RWPE2 (cell line): ENCODE measurements around the gene TEDDM1.

Experiments used
- ATAC-seq: fragments of 200-7000 bp; cut with Tn5 transposase; 3 replicates; pipeline ENCODE4 v1.9.1; 2021; ENCODE audit warnings: low read depth
- DNase-seq: peaks from one replicate; pipeline ENCODE4 v3.0.0-alpha.2; 2020; ENCODE audit warnings: low spot score
- H3K27ac ChIP-seq: fragments of 450-650 bp; 2 replicates; pipeline ENCODE4 v1.5.1; 2017; ENCODE audit warnings: mild to moderate bottlenecking; ENCODE audit not compliant: poor library complexity, severe bottlenecking
- H3K27me3 ChIP-seq: fragments of 250-450 bp; sonication (Bioruptor Pico); 2 replicates; pipeline ENCODE4 v1.5.1; 2021; ENCODE audit warnings: mild to moderate bottlenecking, moderate library complexity; ENCODE audit not compliant: insufficient read depth, poor library complexity, severe bottlenecking
- H3K36me3 ChIP-seq: fragments of 250-450 bp; sonication (Bioruptor Pico); 2 replicates; pipeline ENCODE4 v1.5.1; 2020; ENCODE audit warnings: low read depth, mild to moderate bottlenecking, moderate library complexity
- H3K4me1 ChIP-seq: fragments of 250-450 bp; sonication (Bioruptor Pico); 2 replicates; pipeline ENCODE4 v1.5.1; 2021; ENCODE audit warnings: mild to moderate bottlenecking, moderate library complexity; ENCODE audit not compliant: insufficient read depth, poor library complexity, severe bottlenecking
- H3K4me3 ChIP-seq: fragments of 250-450 bp; sonication (Bioruptor Pico); 2 replicates; pipeline ENCODE4 v1.5.1; 2021; ENCODE audit warnings: mild to moderate bottlenecking, moderate library complexity; ENCODE audit not compliant: severe bottlenecking
- H3K9me3 ChIP-seq: fragments of 250-450 bp; sonication (Bioruptor Pico); 2 replicates; pipeline ENCODE4 v1.5.1; 2021; ENCODE audit warnings: mild to moderate bottlenecking, moderate library complexity; ENCODE audit not compliant: severe bottlenecking
- CTCF ChIP-seq: fragments of 450-650 bp; IDR thresholded peaks from one replicate; pipeline ENCODE4 v1.5.1; 2017; ENCODE audit warnings: mild to moderate bottlenecking, moderate library complexity; ENCODE audit not compliant: poor library complexity, severe bottlenecking

Gene TEDDM1

GRCh38 chr1:182391362-182392049, 9.0 kb downstream of the TEDDM1 start, which contains the start of gene GLUL:
Gene GLUL (minus strand): TSS chr1:182391790. CDS start chr1:182388737, 3,053 bp downstream.
- peaks cover 42% of the 10 kb centered on the region for H3K36me3 ChIP-seq
- H3K27ac ChIP-seq = peak within 1 kb of the TSS; percentile 62
- peak; percentile 91 for ATAC-seq
- H3K4me3 ChIP-seq = peak within 1 kb of the TSS; percentile 91
- H3K4me1 ChIP-seq = no peaks in the 10 kb centered on the region
- no peak for TF ChIP-seq CTCF
- no peaks in the 10 kb centered on the region for H3K27me3 ChIP-seq
- H3K9me3 ChIP-seq = no peaks in the 10 kb centered on the region
- peak; percentile 87 for DNase-seq

GRCh38 chr1:182391028-182391361, 9.5 kb downstream of the TEDDM1 start:
- H3K9me3 ChIP-seq = no peaks in the 10 kb centered on the region
- ATAC-seq (no peak), DNase-seq (no peak)
- no peaks in the 10 kb centered on the region for H3K27me3 ChIP-seq
- H3K27ac ChIP-seq = peak overlapping the region; percentile 62
- peaks cover 47% of the 10 kb centered on the region for H3K36me3 ChIP-seq
- TF ChIP-seq CTCF = no peak
- no peaks in the 10 kb centered on the region for H3K4me1 ChIP-seq
- H3K4me3 ChIP-seq = peak overlapping the region; percentile 91

GRCh38 chr1:182389619-182390047, 10.8 kb downstream of the TEDDM1 start:
- H3K27ac ChIP-seq = peak overlapping the region; percentile 62
- DNase-seq (no peak), ATAC-seq (no peak)
- H3K4me3 ChIP-seq = peak overlapping the region; percentile 91
- H3K9me3 ChIP-seq = no peaks in the 10 kb centered on the region
- no peak for TF ChIP-seq CTCF
- no peaks in the 10 kb centered on the region for H3K27me3 ChIP-seq
- peaks cover 61% of the 10 kb centered on the region for H3K36me3 ChIP-seq
- H3K4me1 ChIP-seq = no peaks in the 10 kb centered on the region

GRCh38 chr1:182388392-182389134, 11.9 kb downstream of the TEDDM1 start:
- H3K36me3 ChIP-seq = peaks cover 71% of the 10 kb centered on the region
- DNase-seq (no peak), ATAC-seq (no peak)
- TF ChIP-seq CTCF = no peak
- no peaks in the 10 kb centered on the region for H3K9me3 ChIP-seq
- no peaks in the 10 kb centered on the region for H3K27me3 ChIP-seq
- peak overlapping the region; percentile 62 for H3K27ac ChIP-seq
- no peaks in the 10 kb centered on the region for H3K4me1 ChIP-seq
- peak overlapping the region; percentile 91 for H3K4me3 ChIP-seq

GRCh38 chr1:182387566-182387965, 12.9 kb downstream of the TEDDM1 start:
- ATAC-seq = no peak
- Histone ChIP-seq H3K36me3 (peaks cover 81% of the 10 kb centered on the region), H3K4me1 (no peaks in the 10 kb centered on the region)

More at GRCh38 chr1:182387566-182387965, 12.9 kb downstream of the TEDDM1 start:
- Histone ChIP-seq H3K9me3 (no peaks in the 10 kb centered on the region), H3K4me3 (no peak overlapping the region), H3K27ac (no peak overlapping the region), H3K27me3 (no peaks in the 10 kb centered on the region)
- no peak for TF ChIP-seq CTCF
- no peak for DNase-seq
